Activated T-cell treated with anti-CD3 and anti-CD28 coated beads, Interleukin-2, amount 50 U/mL, for 4 hours (primary cell): ENCODE results near the gene MYO7A. TPM values are rescaled to one million over a fixed set of nuclear protein-coding genes. Genes with fewer than 3 reads are reported as not detected.

Source experiments
- ATAC-seq, 2 donors: fragments of 200-7000 bp; cut with Tn5 transposase; one replicate each; pipeline ENCODE4 v1.10.0; 2021
- DNase-seq: peaks from one replicate; pipeline ENCODE4 v3.0.0-alpha.2; 2020
- H3K27me3 Mint-ChIP-seq: one replicate; pipeline ENCODE4 v1.8.0; 2021; ENCODE audit warnings: low read depth, mixed read lengths
- H3K36me3 Mint-ChIP-seq: one replicate; pipeline ENCODE4 v1.8.0; 2022; ENCODE audit warnings: mixed read lengths; ENCODE audit not compliant: insufficient read depth
- H3K4me1 Mint-ChIP-seq: one replicate; pipeline ENCODE4 v1.8.0; 2021; ENCODE audit warnings: low read depth, mixed read lengths
- H3K4me3 Mint-ChIP-seq: one replicate; pipeline ENCODE4 v1.8.0; 2021; ENCODE audit warnings: mild to moderate bottlenecking, moderate library complexity, mixed read lengths
- H3K9me3 Mint-ChIP-seq: one replicate; pipeline ENCODE4 v1.8.0; 2021; ENCODE audit warnings: mixed read lengths
- total RNA-seq, 3 donors: library from RNA; stranded (reverse); gene quantifications; one replicate each; pipeline ENCODE4 v1.2.1, GENCODE V29; 2021

MYO7A gene
- total RNA-seq, 3 donors from 2014 or later, result 0.14 TPM; not detected in 2

GRCh38 chr11:77137421-77137820 lies 9.4 kb downstream of the MYO7A start:
- ATAC-seq (no peak), DNase-seq (no peak)
- Mint-ChIP-seq H3K9me3 (no peaks in the 10 kb centered on the region), H3K4me3 (no peak overlapping the region), H3K36me3 (no peaks in the 10 kb centered on the region), H3K4me1 (peaks cover 7% of the 10 kb centered on the region), H3K27me3 (peaks cover 25% of the 10 kb centered on the region)

- Mint-ChIP-seq H3K27me3 (peaks cover 25% of the 10 kb centered on the region), H3K9me3 (no peaks in the 10 kb centered on the region), H3K36me3 (no peaks in the 10 kb centered on the region), H3K4me3 (no peak overlapping the region), H3K4me1 (peaks cover 11% of the 10 kb centered on the region)
- ATAC-seq (no peak), DNase-seq (no peak)
Measured at GRCh38 chr11:77138106-77138649, 10.1 kb downstream of the MYO7A start.

GRCh38 chr11:77139201-77139600 lies 11.2 kb downstream of the MYO7A start:
- H3K4me1 Mint-ChIP-seq, result peaks cover 12% of the 10 kb centered on the region
- ATAC-seq (no peak), DNase-seq (no peak)
- no peak overlapping the region for H3K4me3 Mint-ChIP-seq
- H3K36me3 Mint-ChIP-seq, result no peaks in the 10 kb centered on the region
- peaks cover 25% of the 10 kb centered on the region for H3K27me3 Mint-ChIP-seq
- H3K9me3 Mint-ChIP-seq, result no peaks in the 10 kb centered on the region

DNA sequence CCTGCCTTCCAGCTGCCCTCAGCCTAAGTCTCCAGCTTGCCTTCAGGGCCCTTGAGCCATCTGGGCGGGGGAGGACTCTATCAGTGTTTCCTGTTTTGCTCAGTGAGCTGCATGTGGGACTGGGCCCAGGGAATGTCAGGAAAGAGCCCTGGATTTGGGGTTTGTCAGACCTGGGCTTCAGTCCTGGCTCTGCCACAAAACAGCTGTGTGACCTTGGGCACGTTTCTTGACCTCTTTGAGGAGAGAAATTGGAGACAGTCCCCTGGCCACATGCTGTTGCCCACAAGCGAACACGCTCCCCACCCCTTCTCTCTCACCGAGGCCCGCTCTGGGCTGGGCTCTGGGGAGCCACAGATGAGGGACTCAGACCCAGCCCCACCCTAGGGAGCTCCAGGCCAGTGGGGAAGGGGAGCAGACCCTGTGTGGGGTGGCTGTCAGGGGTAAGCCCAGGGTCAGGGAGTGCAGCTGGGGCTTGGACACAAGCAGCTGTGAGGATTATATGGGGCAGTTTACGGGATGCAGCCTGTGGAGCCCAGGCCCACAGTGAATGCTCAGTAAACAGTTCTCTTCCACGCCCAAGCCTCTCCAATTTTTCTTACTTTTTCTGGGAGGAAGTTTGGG lies 12.3 kb downstream of the MYO7A start:
- DNase-seq (no peak), ATAC-seq (no peak)
- peaks cover 12% of the 10 kb centered on the region for H3K4me1 Mint-ChIP-seq
- H3K9me3 Mint-ChIP-seq, result no peaks in the 10 kb centered on the region
- no peaks in the 10 kb centered on the region for H3K36me3 Mint-ChIP-seq
- H3K27me3 Mint-ChIP-seq, result peaks cover 25% of the 10 kb centered on the region
- no peak overlapping the region for H3K4me3 Mint-ChIP-seq

GRCh38 chr11:77141034-77141433 lies 13.0 kb downstream of the MYO7A start:
- DNase-seq (no peak), ATAC-seq (peak in 1 of 2 donors; percentile 10)
- Mint-ChIP-seq H3K9me3 (no peaks in the 10 kb centered on the region), H3K4me3 (no peak overlapping the region), H3K36me3 (no peaks in the 10 kb centered on the region), H3K27me3 (peaks cover 25% of the 10 kb centered on the region), H3K4me1 (peaks cover 12% of the 10 kb centered on the region)

DNA sequence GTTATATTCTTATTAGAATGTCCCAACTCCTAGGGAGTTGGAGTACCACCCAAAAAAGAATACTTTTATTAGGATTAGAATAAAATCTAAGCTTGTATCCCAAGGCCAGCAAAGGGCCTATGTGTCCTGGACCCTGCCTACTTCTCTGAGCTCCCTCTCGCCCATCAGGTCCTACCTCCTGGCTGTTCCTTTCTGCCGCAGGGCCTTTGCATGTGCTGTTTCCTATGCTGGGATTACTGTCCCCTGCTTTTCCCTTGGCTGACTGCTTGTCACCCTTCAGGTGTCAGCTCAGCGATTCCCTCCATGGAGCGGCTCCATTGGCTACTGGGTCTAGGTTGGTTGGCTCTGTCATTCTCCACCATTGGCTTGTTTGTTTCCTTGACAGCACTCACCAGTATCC lies 13.4 kb downstream of the MYO7A start:
- Mint-ChIP-seq H3K36me3 (no peaks in the 10 kb centered on the region), H3K4me3 (no peak overlapping the region), H3K27me3 (peaks cover 22% of the 10 kb centered on the region), H3K9me3 (no peaks in the 10 kb centered on the region), H3K4me1 (peaks cover 12% of the 10 kb centered on the region)
- DNase-seq, result no peak
- no peak for ATAC-seq

GRCh38 chr11:77142091-77142975 lies 14.3 kb downstream of the MYO7A start:
- peak; percentile 61 to 69 for ATAC-seq
- no peaks in the 10 kb centered on the region for H3K9me3 Mint-ChIP-seq
- H3K27me3 Mint-ChIP-seq, result peaks cover 20% of the 10 kb centered on the region
- H3K4me3 Mint-ChIP-seq, result no peak overlapping the region
- H3K4me1 Mint-ChIP-seq, result peaks cover 15% of the 10 kb centered on the region
- H3K36me3 Mint-ChIP-seq, result no peaks in the 10 kb centered on the region
- no peak for DNase-seq

DNA sequence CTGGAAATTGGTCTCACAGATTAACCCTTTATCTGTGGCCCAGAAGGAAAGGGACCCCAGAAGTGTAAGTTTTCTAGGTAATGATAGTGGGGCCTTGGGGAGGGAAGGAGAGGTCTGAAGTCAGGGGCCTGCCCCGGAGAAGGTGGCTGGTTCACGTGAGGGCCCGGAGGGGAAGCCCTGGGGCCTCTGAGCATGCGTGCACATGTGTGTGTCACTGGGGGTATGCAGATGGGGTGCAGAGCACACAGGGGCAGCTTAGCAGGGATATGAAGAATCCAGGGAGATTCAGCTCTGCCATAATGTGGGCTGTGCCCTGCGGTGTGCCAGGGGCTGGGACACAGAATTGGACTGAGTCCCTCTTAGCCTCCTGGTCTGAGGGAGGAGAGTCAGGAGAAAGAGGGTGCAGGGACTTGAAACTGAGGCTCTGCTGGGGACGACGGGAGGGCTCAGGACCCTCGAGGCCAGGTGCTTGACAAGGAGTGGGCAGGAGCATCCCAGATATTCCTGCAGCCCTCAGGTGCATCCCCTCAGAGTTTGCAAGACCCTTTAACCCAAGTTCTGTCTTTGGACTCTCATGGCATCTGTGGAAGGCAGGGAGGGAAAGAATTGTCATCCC lies 15.5 kb downstream of the MYO7A start:
- ATAC-seq (no peak), DNase-seq (no peak)
- Mint-ChIP-seq H3K9me3 (no peaks in the 10 kb centered on the region), H3K27me3 (peaks cover 14% of the 10 kb centered on the region), H3K4me1 (peaks cover 20% of the 10 kb centered on the region), H3K4me3 (no peak overlapping the region), H3K36me3 (no peaks in the 10 kb centered on the region)

GRCh38 chr11:77144196-77144856 lies 16.3 kb downstream of the MYO7A start:
- no peaks in the 10 kb centered on the region for H3K36me3 Mint-ChIP-seq
- no peak for DNase-seq
- peaks cover 22% of the 10 kb centered on the region for H3K4me1 Mint-ChIP-seq
- H3K4me3 Mint-ChIP-seq, result no peak overlapping the region
- ATAC-seq, result no peak
- H3K9me3 Mint-ChIP-seq, result no peaks in the 10 kb centered on the region
- H3K27me3 Mint-ChIP-seq, result peaks cover 6% of the 10 kb centered on the region

GRCh38 chr11:77144857-77145428 lies 16.9 kb downstream of the MYO7A start:
- ATAC-seq, result no peak
- DNase-seq, result no peak
- Mint-ChIP-seq H3K36me3 (no peaks in the 10 kb centered on the region), H3K9me3 (no peaks in the 10 kb centered on the region), H3K4me1 (peaks cover 22% of the 10 kb centered on the region), H3K4me3 (no peak overlapping the region), H3K27me3 (peaks cover 2% of the 10 kb centered on the region)

DNA sequence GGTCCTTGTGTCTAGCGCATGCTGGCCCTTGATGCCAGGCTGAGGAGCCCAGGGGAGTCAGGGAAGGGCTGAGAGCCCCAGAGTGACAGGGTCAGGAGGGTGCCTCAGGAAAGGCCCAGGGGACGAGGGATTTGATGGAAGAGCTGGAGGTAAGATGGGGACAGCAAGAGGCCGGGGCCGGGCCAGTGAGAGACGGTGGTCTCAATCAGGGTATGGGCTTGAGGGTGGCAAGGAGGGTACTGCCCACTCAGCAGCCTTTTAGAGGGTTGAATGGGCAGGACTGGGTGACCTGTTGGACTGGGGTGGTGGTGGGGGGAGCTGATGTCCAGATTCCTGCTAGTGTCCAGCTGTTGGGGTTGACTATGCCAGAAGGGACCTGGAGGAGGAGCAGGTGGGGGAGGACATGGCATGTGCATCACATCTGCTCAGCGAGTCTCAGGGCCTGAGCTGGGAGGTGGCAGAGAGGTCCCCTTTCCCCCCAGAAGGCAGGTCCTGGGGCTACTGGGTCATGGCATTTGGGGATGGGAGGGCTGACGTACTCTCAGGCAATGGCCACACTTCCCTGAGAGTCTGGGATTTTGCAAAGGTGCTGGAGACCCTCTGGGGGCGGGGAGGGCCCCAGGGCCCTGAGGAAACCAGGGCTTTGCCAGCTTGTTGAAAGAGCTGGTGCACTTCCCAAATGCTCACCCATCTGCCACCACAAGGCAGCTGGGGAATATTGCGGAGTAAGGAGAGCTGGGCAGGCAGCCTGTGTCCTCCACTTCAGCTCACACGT lies 18.4 kb downstream of the MYO7A start:
- no peak for DNase-seq
- Mint-ChIP-seq H3K27me3 (no peaks in the 10 kb centered on the region), H3K36me3 (no peaks in the 10 kb centered on the region), H3K9me3 (no peaks in the 10 kb centered on the region), H3K4me3 (no peak overlapping the region), H3K4me1 (peaks cover 26% of the 10 kb centered on the region)
- no peak for ATAC-seq

- H3K9me3 Mint-ChIP-seq, result no peaks in the 10 kb centered on the region
- ATAC-seq, result no peak
- no peaks in the 10 kb centered on the region for H3K27me3 Mint-ChIP-seq
Measured at GRCh38 chr11:77147036-77147315, 18.9 kb downstream of the MYO7A start.

GRCh38 chr11:77147668-77148321 lies 19.7 kb downstream of the MYO7A start:
- ATAC-seq (peak; percentile 45 to 61), DNase-seq (no peak)
- Mint-ChIP-seq H3K9me3 (no peaks in the 10 kb centered on the region), H3K4me3 (peak overlapping the region; percentile 55), H3K36me3 (no peaks in the 10 kb centered on the region), H3K4me1 (peaks cover 31% of the 10 kb centered on the region), H3K27me3 (no peaks in the 10 kb centered on the region)

More at GRCh38 chr11:77147036-77147315, 18.9 kb downstream of the MYO7A start:
- Mint-ChIP-seq H3K4me1 (peaks cover 28% of the 10 kb centered on the region), H3K36me3 (no peaks in the 10 kb centered on the region), H3K4me3 (no peak overlapping the region)
- no peak for DNase-seq
